K562 (cell line): ENCODE data around the gene MIDN. TPM values are rescaled to one million over a fixed set of nuclear protein-coding genes. Genes with fewer than 3 reads are reported as not detected.

Source experiments
- ATAC-seq: fragments of 200-7000 bp; cut with Tn5 transposase; 3 replicates; pipeline ENCODE4 v1.9.1; 2020; ENCODE audit warnings: moderate library complexity
- BruUV-seq: library from RNA; stranded (reverse); fragments of 400-500 nt; replicated peaks from 2 replicates; lab custom pipeline; 2021; lab: Mats Ljungman, UMichigan
- CTCF ChIA-PET: fragments of 300-600 bp; formaldehyde crosslinking; extraction: SDS; loops from one replicate; lab custom pipeline; 2021; ENCODE audit warnings: low intra/inter-chr PET ratio; lab: Yijun Ruan, JAX
- POLR2A ChIA-PET: fragments of 300-600, 350-650 bp; sonication (Branson Sonifier 250); formaldehyde crosslinking; extraction: SDS; loops from one replicate; lab custom pipeline; 2021; ENCODE audit warnings: antibody characterized with exemption, inconsistent platforms; lab: Yijun Ruan, JAX
- DNase-seq, 4 experiments: peaks; one replicate each; pipeline versions ENCODE4 v3.0.0 to v3.0.0-alpha.2; 2011 to 2018; ENCODE audit warnings: low spot score in 3 of 4, mixed read lengths in 3 of 4; ENCODE audit errors: extremely low read depth in 1 of 4
- FAIRE-seq: peaks from 2 replicates; lab custom pipeline; 2011; peaks lifted over from hg19 to GRCh38; lab: Jason Lieb, UNC
- H2AFZ ChIP-seq: 2 replicates; pipeline ENCODE4 v1.6.0; 2011; ENCODE audit warnings: low read depth, low read length, control low read depth, inconsistent platforms
- H3K27ac ChIP-seq: fragments of 200-600 bp; 3 replicates; pipeline ENCODE4 v1.8.0; 2011; ENCODE audit warnings: low read depth, mild to moderate bottlenecking, control low read depth, inconsistent platforms, low read length, moderate library complexity, mixed read lengths; ENCODE audit errors: extremely low read depth
- H3K27me3 ChIP-seq, 2 experiments: fragments of 300-600 bp in 1 of 2; 2 replicates in 1 of 2; 3 replicates in 1 of 2; pipeline versions ENCODE4 v1.6.0 to v1.8.0; 2011; ENCODE audit warnings: inconsistent platforms in 2 of 2, low read length in 2 of 2, mild to moderate bottlenecking in 1 of 2, mixed read lengths in 1 of 2, moderate library complexity in 1 of 2; ENCODE audit not compliant: control insufficient read depth in 2 of 2, insufficient read depth in 2 of 2
- H3K36me3 ChIP-seq: fragments of 300-600 bp; 3 replicates; pipeline ENCODE4 v1.8.0; 2011; ENCODE audit warnings: mild to moderate bottlenecking, low read length, inconsistent platforms; ENCODE audit not compliant: control insufficient read depth, insufficient read depth
- H3K4me1 ChIP-seq, 2 experiments: fragments of 200-600 bp in 1 of 2; replicated peaks in 1 of 2; 2 replicates in 1 of 2; 3 replicates in 1 of 2; pipeline versions ENCODE4 v1.5.1 to v1.8.0; 2011; ENCODE audit warnings: inconsistent platforms in 2 of 2, low read length in 2 of 2, mild to moderate bottlenecking in 1 of 2, mixed read lengths in 1 of 2, moderate library complexity in 1 of 2; ENCODE audit not compliant: control insufficient read depth in 2 of 2, insufficient read depth in 2 of 2
- H3K4me2 ChIP-seq: 2 replicates; pipeline ENCODE4 v1.6.1; 2011; ENCODE audit warnings: low read length, control low read depth, inconsistent platforms, mixed read lengths; ENCODE audit not compliant: insufficient read depth
- H3K4me3 ChIP-seq: fragments of 200-600 bp; sonication (generic), shearing (Covaris generic); 2 replicates; pipeline ENCODE4 v1.5.1; 2016; ENCODE audit warnings: control low read depth, inconsistent platforms
- H3K79me2 ChIP-seq: fragments of 200-600 bp; 3 replicates; pipeline ENCODE4 v1.8.0; 2011; ENCODE audit warnings: low read length, inconsistent platforms; ENCODE audit not compliant: control insufficient read depth, insufficient read depth
- H3K9ac ChIP-seq, 2 experiments: 2 replicates each; pipeline versions ENCODE4 v1.6.0 to v1.6.1; 2011; ENCODE audit warnings: low read depth in 2 of 2, low read length in 2 of 2, control low read depth in 1 of 2, inconsistent platforms in 1 of 2, mild to moderate bottlenecking in 1 of 2, mixed read lengths in 1 of 2; ENCODE audit not compliant: insufficient read depth in 1 of 2
- H3K9me1 ChIP-seq: one replicate; pipeline ENCODE4 v1.6.0; 2011; ENCODE audit warnings: inconsistent platforms, mild to moderate bottlenecking, low read length, moderate library complexity; ENCODE audit not compliant: control insufficient read depth, insufficient read depth
- H3K9me3 ChIP-seq: replicated peaks from 2 replicates; pipeline ENCODE4 v1.5.1; 2011; ENCODE audit warnings: low read depth, low read length, inconsistent platforms; ENCODE audit not compliant: control insufficient read depth, insufficient read depth
- H4K20me1 ChIP-seq: replicated peaks from 2 replicates; pipeline ENCODE4 v1.6.1; 2011; ENCODE audit warnings: low read length, inconsistent platforms, mixed read lengths; ENCODE audit not compliant: control insufficient read depth, insufficient read depth
- BHLHE40 ChIP-seq: IDR thresholded peaks from 2 replicates; pipeline ENCODE4 v1.6.1; 2011; ENCODE audit warnings: low read length, improper control_type of control experiment
- CCNT2 ChIP-seq: IDR thresholded peaks from 2 replicates; pipeline ENCODE4 v1.6.1; 2011; ENCODE audit warnings: borderline replicate concordance, low read depth, mild to moderate bottlenecking, moderate library complexity, mixed read lengths, low read length; ENCODE audit not compliant: insufficient read length; ENCODE audit errors: extremely low read depth
- E2F6 ChIP-seq, 2 experiments: IDR thresholded peaks; 2 replicates each; pipeline ENCODE4 v1.6.1; 2011; ENCODE audit warnings: borderline replicate concordance in 1 of 2, control low read depth in 1 of 2, low read depth in 1 of 2, low read length in 1 of 2, mild to moderate bottlenecking in 1 of 2, mixed read lengths in 1 of 2, moderate library complexity in 1 of 2; ENCODE audit not compliant: insufficient read depth in 1 of 2, insufficient read length in 1 of 2, poor library complexity in 1 of 2, severe bottlenecking in 1 of 2; ENCODE audit errors: extremely low read depth in 1 of 2
- ELK3 ChIP-seq: fragments of 450-650 bp; formaldehyde crosslinking; IDR thresholded peaks from 2 replicates; pipeline ENCODE4 v1.4.0; 2020; ENCODE audit warnings: mild to moderate bottlenecking
- GABPA ChIP-seq: fragments of 200-800 bp; sonication (Bioruptor generic); conservative IDR thresholded peaks from 2 replicates; pipeline ENCODE4 v1.6.1; 2016; ENCODE audit warnings: low read depth, missing genetic modification characterization, missing compliant biosample characterization
- HMGN3 ChIP-seq: IDR thresholded peaks from 2 replicates; pipeline ENCODE4 v1.6.1; 2011; ENCODE audit warnings: borderline replicate concordance, low read depth, mild to moderate bottlenecking, mixed read lengths, low read length; ENCODE audit not compliant: insufficient read length; ENCODE audit errors: extremely low read depth
- NONO ChIP-seq, 2 experiments: fragments of 200-400 bp in 1 of 2; fragments of 450-650 bp in 1 of 2; formaldehyde crosslinking in 1 of 2; IDR thresholded peaks; 2 replicates each; pipeline ENCODE4 v1.6.1; 2017; ENCODE audit warnings: low read depth in 2 of 2, mild to moderate bottlenecking in 2 of 2, moderate library complexity in 2 of 2, low read length in 1 of 2
- SMAD4 ChIP-seq: fragments of 250-450 bp; sonication (Bioruptor Pico); conservative IDR thresholded peaks from 2 replicates; pipeline ENCODE4 v1.8.0; 2021; ENCODE audit warnings: inconsistent platforms, mild to moderate bottlenecking, moderate library complexity
- ZNF512 ChIP-seq: IDR thresholded peaks from 2 replicates; pipeline ENCODE4 v1.6.1; 2016; ENCODE audit warnings: missing genetic modification characterization, missing compliant biosample characterization
- ZNF639 ChIP-seq, 2 experiments: fragments of 200-800 bp in 1 of 2; sonication (Bioruptor generic) in 1 of 2; sonication (generic) in 1 of 2; formaldehyde crosslinking in 1 of 2; IDR thresholded peaks in 1 of 2; conservative IDR thresholded peaks in 1 of 2; 2 replicates each; pipeline versions ENCODE4 v1.5.0 to v1.6.1; 2016 to 2020; ENCODE audit warnings: missing compliant biosample characterization in 1 of 2, missing genetic modification characterization in 1 of 2, missing genetic modification reagents in 1 of 2
- ZNF707 ChIP-seq: fragments of 250-450 bp; sonication (Bioruptor Pico); conservative IDR thresholded peaks from 2 replicates; pipeline ENCODE4 v1.8.0; 2022; ENCODE audit warnings: inconsistent platforms, mild to moderate bottlenecking, moderate library complexity
- WGBS: fragments of 100-300 bp; shearing (Covaris generic); methylation state at CpG from one replicate; pipeline ENCODE4 v1.1.6; 2016; ENCODE audit warnings: low coverage, mixed read lengths; ENCODE audit not compliant: insufficient coverage; ENCODE audit errors: missing lambda C conversion rate; 5-methylcytosine and 5-hydroxymethylcytosine counted together
- in situ Hi-C: fragments of 300-500 bp; cut with MboI; formaldehyde crosslinking; loops from 4 replicates; pipeline ENCODE4 v1.15.0; 2018; ENCODE audit warnings: inconsistent platforms, mixed read lengths
- intact Hi-C: fragments of 100-400 bp; cut with micrococcal nuclease; formaldehyde crosslinking; loops from 2 replicates; pipeline ENCODE4 v1.14.2; 2022
- polyA plus RNA-seq, 8 experiments: library from polyadenylated mRNA; depleted of rRNA in 4 of 8; stranded (reverse) in 5 of 8; unstranded in 3 of 8; fragments of >200 nt; fragmentation: Nextera tagmentation in 2 of 8; fragmentation: Illumina TruSeq in 1 of 8; extraction: Ambion mirVana in 2 of 8; extraction: Trizol in 1 of 8; gene quantifications; 2 replicates each; pipeline versions ENCODE4 v1.2.1 to v1.2.3, GENCODE V29; 2011 to 2014; ENCODE audit warnings: inconsistent platforms in 1 of 8, missing spikeins in 1 of 8
- total RNA-seq, 7 experiments: library from RNA; depleted of rRNA in 6 of 7; stranded (reverse); fragments of >200 nt in 6 of 7; fragmentation: Illumina TruSeq in 2 of 7; extraction: Trizol in 2 of 7; gene quantifications; 2 replicates each; pipeline versions ENCODE4 v1.2.1 to v1.2.3, GENCODE V29; 2011 to 2021; ENCODE audit warnings: low replicate concordance in 1 of 7

Gene MIDN
- total and polyA plus RNA-seq, 9 of the 15 experiments (the other 6 are each of a cell fraction or from before 2014, with no cell fraction given) = 0.17 to 120 (median 10.1) TPM

GRCh38 chr19:1237754-1238368, 10.5 kb upstream of the MIDN start, which contains the start of gene CBARP:
Gene CBARP, minus strand, starts transcription at chr19:1238005. Its CDS starts 1,905 bp downstream, at chr19:1236100.
- Histone ChIP-seq H3K27me3 (no peaks in the 10 kb centered on the region), H4K20me1 (no peaks in the 10 kb centered on the region), H3K9me3 (no peaks in the 10 kb centered on the region), H3K79me2 (peaks cover 21% of the 10 kb centered on the region), H3K9me1 (no peaks in the 10 kb centered on the region), H3K36me3 (peaks cover 34% of the 10 kb centered on the region; the same call in 1 of the 3 replicates), H3K4me3 (peak within 1 kb of the TSS; percentile 55), H3K4me1 (peaks cover 18 to 98% of the 10 kb centered on the region in 2 experiments), H3K4me2 (peak within 1 kb of the TSS; percentile 70), H3K27ac (peak within 1 kb of the TSS; percentile 61; the same call in 2 of the 3 replicates), H2AFZ (peak within 1 kb of the TSS; percentile 59), H3K9ac (peak within 1 kb of the TSS; percentile 64 to 94)
- no TSS peak for BruUV-seq
- intact Hi-C loops (loop anchor here (2.0 kb wide), 1 partner anchor 17 kb away; no protein-coding TSS in a partner anchor), in situ Hi-C loops (loop anchor here (25.0 kb wide), 1 partner anchor 476 kb away; the partner anchor contains the start of gene MISP)
- DNase-seq = peak; percentile 72 to 79 (median 76)
- FAIRE-seq = no peak
- 5% methylated on average over 8 of the region's 87 CpGs for WGBS
- peak; percentile 1; the same call in 1 of the 3 replicates for ATAC-seq
- POLR2A ChIA-PET = no interaction called here
- CTCF ChIA-PET = interaction anchor here (0.9 kb wide), 1 partner anchor 468 kb away, joined by 3 read pairs; no protein-coding TSS in a partner anchor
- peak in 1 of 2 experiments; percentile 98; a peak in 2 of 4 replicates for TF ChIP-seq ZNF639 (CRISPR knock-in tag; conservative IDR thresholded peaks at IDR 0.05 in 1 of 2, IDR thresholded peaks at IDR 0.05 in 1 of 2)
- TF ChIP-seq BHLHE40 = peak; percentile 74
- TF ChIP-seq ZNF512 (tag) = no peak
- TF ChIP-seq SMAD4 (CRISPR knock-in tag) = peak; percentile 77
- no peak for TF ChIP-seq ZNF707 (CRISPR knock-in tag)
- TF ChIP-seq ELK3 (CRISPR knock-in tag) = no peak
- peak in 1 of 2 experiments; percentile 50 for TF ChIP-seq E2F6 (IDR thresholded peaks at IDR 0.05; ENCODE audit: borderline replicate concordance in 1 of 2, extremely low read depth in 1 of 2, insufficient read depth in 1 of 2, insufficient read length in 1 of 2, low read depth in 1 of 2, low read length in 1 of 2, poor library complexity in 1 of 2, severe bottlenecking in 1 of 2)
- TF ChIP-seq NONO (IDR thresholded peaks at IDR 0.05; ENCODE audit: low read depth in 2 of 2, low read length in 1 of 2) = peak in 1 of 2 experiments; percentile 84; a peak in 2 of 4 replicates
- TF ChIP-seq HMGN3 = peak; percentile 84
- peak; percentile 45 for TF ChIP-seq GABPA (tag)
- peak; percentile 92 for TF ChIP-seq CCNT2
